OCI-LY7 (cell line): ENCODE results near the gene TSPOAP1. TPM values are rescaled to one million over a fixed set of nuclear protein-coding genes. Genes with fewer than 3 reads are reported as not detected.

Experiments
- BruUV-seq: library from RNA; stranded (reverse); fragments of 400-500 nt; replicated peaks from 2 replicates; lab custom pipeline; 2021; lab: Mats Ljungman, UMichigan
- CTCF ChIA-PET: fragments of 300-600 bp; sonication (Branson Sonifier 250); formaldehyde crosslinking; loops from one replicate; lab custom pipeline; 2022; ENCODE audit warnings: antibody characterized with exemption; ENCODE audit not compliant: unreplicated experiment; lab: Charles Lee
- POLR2A ChIA-PET: fragments of 300-600 bp; sonication (Branson Sonifier 250); formaldehyde crosslinking; loops from one replicate; lab custom pipeline; 2022; ENCODE audit warnings: antibody characterized with exemption; lab: Charles Lee
- DNase-seq: peaks from one replicate; pipeline ENCODE4 v3.0.0-alpha.2; 2015; ENCODE audit warnings: low spot score
- H2AFZ ChIP-seq: fragments of 200-600 bp; sonication (generic), shearing (Covaris generic); 2 replicates; pipeline ENCODE4 v1.6.1; 2014; ENCODE audit warnings: mild to moderate bottlenecking, antibody characterized with exemption, low read length, moderate library complexity
- H3K27ac ChIP-seq: fragments of 200-600 bp; sonication (generic); 2 replicates; pipeline ENCODE4 v1.5.1; 2014; ENCODE audit warnings: mixed run types, low read depth, mild to moderate bottlenecking, moderate library complexity, low read length, inconsistent platforms; ENCODE audit not compliant: poor library complexity, severe bottlenecking
- H3K36me3 ChIP-seq: fragments of 200-600 bp; sonication (generic); 2 replicates; pipeline ENCODE4 v1.6.1; 2014; ENCODE audit warnings: mild to moderate bottlenecking, antibody characterized with exemption, low read length, moderate library complexity, mixed read lengths; ENCODE audit not compliant: insufficient read depth
- H3K4me1 ChIP-seq: fragments of 200-600 bp; sonication (generic); 2 replicates; pipeline ENCODE4 v1.5.1; 2014; ENCODE audit warnings: mild to moderate bottlenecking, low read length; ENCODE audit not compliant: insufficient read depth, poor library complexity, severe bottlenecking
- H3K4me2 ChIP-seq: fragments of 200-600 bp; sonication (generic); 2 replicates; pipeline ENCODE4 v1.6.1; 2014; ENCODE audit warnings: mild to moderate bottlenecking, low read length
- H3K4me3 ChIP-seq: fragments of 200-600 bp; sonication (generic); 2 replicates; pipeline ENCODE4 v1.5.1; 2014; ENCODE audit warnings: mild to moderate bottlenecking, low read depth, low read length; ENCODE audit not compliant: poor library complexity, severe bottlenecking
- H3K79me2 ChIP-seq: fragments of 200-600 bp; sonication (generic); 2 replicates; pipeline ENCODE4 v1.6.1; 2016; ENCODE audit warnings: low read depth, mild to moderate bottlenecking, low read length, moderate library complexity, mixed read lengths; ENCODE audit not compliant: insufficient read depth
- H3K9me2 ChIP-seq: fragments of 200-600 bp; sonication (generic); 2 replicates; pipeline ENCODE4 v1.6.1; 2016; ENCODE audit warnings: mild to moderate bottlenecking, low read length, mixed read lengths; ENCODE audit not compliant: insufficient read depth
- H3K9me3 ChIP-seq: fragments of 200-600 bp; sonication (generic); 2 replicates; pipeline ENCODE4 v1.6.1; 2014; ENCODE audit warnings: mild to moderate bottlenecking, mixed run types, low read length, mixed read lengths
- H4K20me1 ChIP-seq: fragments of 200-600 bp; sonication (generic); 2 replicates; pipeline ENCODE4 v1.6.1; 2014; ENCODE audit warnings: mild to moderate bottlenecking, antibody characterized with exemption, low read length, moderate library complexity, mixed read lengths; ENCODE audit not compliant: insufficient read depth
- CTCF ChIP-seq: fragments of 200-600 bp; sonication (generic); conservative IDR thresholded peaks from 2 replicates; pipeline ENCODE4 v1.5.1; 2014; ENCODE audit warnings: mild to moderate bottlenecking, antibody characterized with exemption, low read length, moderate library complexity, mixed read lengths
- EZH2phosphoT487 ChIP-seq: fragments of 200-600 bp; sonication (generic); IDR thresholded peaks from 2 replicates; pipeline ENCODE4 v1.6.1; 2018; ENCODE audit warnings: low read depth, borderline replicate concordance, mild to moderate bottlenecking, mixed run types, antibody characterized with exemption, low read length, moderate library complexity, mixed read lengths
- intact Hi-C: fragments of 100-400 bp; cut with micrococcal nuclease; formaldehyde crosslinking; loops from one replicate; pipeline ENCODE4 v1.10.0; 2022; ENCODE audit not compliant: unreplicated experiment
- total RNA-seq, 2 experiments: library from RNA; depleted of rRNA in 1 of 2; stranded (reverse); fragments of >200 nt in 1 of 2; shearing (Covaris generic) in 1 of 2; gene quantifications; 2 replicates each; pipeline ENCODE4 v1.2.3, GENCODE V29; 2014 to 2022

Gene TSPOAP1
- total RNA-seq, 2 experiments from 2014 or later = 24.0 to 50.6 TPM

- ChIA-PET CTCF (no interaction called here), POLR2A (no interaction called here)
- Histone ChIP-seq H3K4me3 (no peak overlapping the region), H3K9me3 (no peaks in the 10 kb centered on the region), H3K9me2 (no peaks in the 10 kb centered on the region), H2AFZ (no peak overlapping the region), H3K4me2 (no peak overlapping the region), H3K4me1 (no peaks in the 10 kb centered on the region), H3K27ac (no peak overlapping the region), H4K20me1 (no peaks in the 10 kb centered on the region), H3K36me3 (no peaks in the 10 kb centered on the region), H3K79me2 (no peaks in the 10 kb centered on the region)
- DNase-seq = no peak
- intact Hi-C loops = no loop called here
- BruUV-seq = no TSS peak
- TF ChIP-seq EZH2phosphoT487 (no peak), CTCF (no peak)
These were observed 59.6 kb downstream of the TSPOAP1 start for GRCh38 chr17:58268774-58269556.

GRCh38 chr17:58268326-58268725, 60.3 kb downstream of the TSPOAP1 start:
- TF ChIP-seq CTCF (no peak), EZH2phosphoT487 (no peak)
- H3K36me3 ChIP-seq = no peaks in the 10 kb centered on the region
- H3K4me2 ChIP-seq = no peak overlapping the region
- H3K9me3 ChIP-seq = no peaks in the 10 kb centered on the region
- ChIA-PET POLR2A (no interaction called here), CTCF (no interaction called here)
- H3K4me1 ChIP-seq = no peaks in the 10 kb centered on the region
- no peaks in the 10 kb centered on the region for H3K9me2 ChIP-seq
- no TSS peak for BruUV-seq
- intact Hi-C loops = no loop called here
- H3K27ac ChIP-seq = no peak overlapping the region
- no peak overlapping the region for H2AFZ ChIP-seq
- no peaks in the 10 kb centered on the region for H4K20me1 ChIP-seq
- no peak for DNase-seq
- no peak overlapping the region for H3K4me3 ChIP-seq
- no peaks in the 10 kb centered on the region for H3K79me2 ChIP-seq
